NCI-H524 (cell line): Measurements from ENCODE around the gene KIFC3.
"Not testable (repeated sequence)": the region's sequence is repeated elsewhere in the genome, so short reads cannot be mapped to it uniquely, and the experiment has no call there.

Experiments used
- DNase-seq, 2 experiments: peaks; one replicate each; lab custom pipeline; 2025; lab: John Stamatoyannopoulos, UW

Gene KIFC3

DNA sequence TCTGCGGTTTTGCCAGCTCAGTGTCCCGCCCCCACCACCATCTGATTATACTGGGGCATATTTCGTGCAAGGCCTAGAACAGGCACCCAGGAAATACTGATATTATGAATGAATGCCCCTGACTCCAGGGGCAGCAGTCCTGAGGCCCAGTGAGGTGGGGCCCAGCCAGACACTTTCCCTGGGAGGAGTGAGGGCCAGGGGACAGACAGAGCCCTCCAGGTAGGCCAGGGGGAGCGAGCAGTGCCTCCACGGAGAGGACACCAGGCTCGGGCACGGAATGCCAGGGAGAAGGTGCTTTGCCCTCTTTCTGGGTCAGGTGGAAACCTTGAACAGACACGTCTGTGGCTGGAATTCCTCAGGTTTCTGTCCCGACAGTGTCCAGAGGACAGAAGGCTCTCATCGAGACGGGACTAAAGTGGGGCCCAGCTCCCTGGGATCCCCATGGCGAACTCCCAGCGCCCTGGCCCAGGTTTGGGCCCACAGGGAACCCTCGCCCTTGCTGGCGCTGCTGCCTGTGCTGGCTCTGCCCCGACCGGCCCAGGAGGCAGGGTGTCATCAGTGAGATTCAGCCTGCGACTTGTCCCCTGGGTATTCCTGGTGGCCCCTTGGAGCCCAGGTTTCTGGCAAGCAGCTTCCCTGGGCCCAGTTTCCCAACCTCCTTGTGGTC is 62.4 kb downstream of the KIFC3 start:
- DNase-seq = no peak

DNA sequence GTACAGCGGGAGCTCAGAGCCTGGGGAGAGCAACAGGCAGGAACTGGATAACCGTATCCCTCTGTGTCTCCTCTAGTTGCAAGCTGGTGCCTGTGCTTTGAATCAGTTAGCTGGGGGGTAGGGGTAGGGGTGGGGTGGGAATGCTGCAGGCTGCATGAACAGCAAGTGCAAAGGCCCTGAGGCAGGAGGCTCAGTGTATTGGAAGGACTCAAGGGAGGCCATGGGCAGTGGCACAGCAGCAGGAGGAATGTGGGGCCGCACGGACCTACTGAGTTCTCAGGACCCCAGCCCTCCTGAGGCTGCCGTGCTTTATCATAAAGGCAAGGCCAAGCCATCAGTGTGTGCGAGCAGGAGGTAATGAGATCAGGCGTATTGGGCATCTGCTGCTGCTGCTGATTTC is 63.4 kb downstream of the KIFC3 start:
- DNase-seq = no peak

DNA sequence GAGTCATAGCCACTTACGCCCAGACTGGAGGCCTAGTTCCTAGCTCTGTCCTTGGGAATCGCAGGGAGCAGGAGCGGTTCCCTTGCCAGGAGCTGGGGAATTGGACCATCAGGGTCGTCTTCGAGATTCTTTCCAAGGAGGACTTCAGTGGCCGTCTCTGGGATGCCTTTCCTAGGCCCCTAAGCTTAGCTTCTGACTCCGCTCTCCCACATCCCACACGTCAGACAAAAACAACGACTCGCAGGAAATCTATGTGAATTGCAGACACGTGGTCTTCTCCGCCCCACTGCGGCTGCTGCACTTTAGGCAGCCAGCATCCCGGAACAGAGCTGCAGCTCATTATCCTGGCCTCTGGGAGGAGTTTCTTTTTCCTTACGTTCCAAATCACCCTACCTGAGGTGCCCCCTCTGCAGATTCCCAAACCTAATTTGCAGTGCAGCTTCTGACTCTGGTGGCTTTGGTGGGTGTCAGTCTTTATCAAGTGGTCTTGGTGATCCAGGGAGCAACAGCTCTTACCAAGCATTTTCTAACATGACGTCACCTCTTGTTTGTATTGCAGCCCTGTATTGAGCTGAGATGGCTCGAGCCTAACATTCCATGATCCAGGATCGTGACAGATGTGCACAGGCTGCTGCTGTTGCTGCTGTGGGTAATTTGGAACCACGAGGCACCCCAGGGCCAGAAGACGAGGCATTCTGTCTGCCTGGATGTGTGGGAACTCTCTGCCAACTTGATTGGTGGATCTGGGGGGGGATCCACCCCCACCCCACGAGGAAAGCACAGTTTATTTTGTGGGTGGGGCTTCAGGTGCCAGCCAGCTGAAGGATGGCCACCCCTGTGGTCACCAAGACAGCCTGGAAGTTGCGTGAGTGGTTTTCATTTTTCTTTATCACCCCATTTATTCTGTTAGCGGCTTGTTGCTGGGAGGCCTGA is 65.6 kb downstream of the KIFC3 start:
- peak in 1 of 2 experiments; percentile 31 for DNase-seq

DNA sequence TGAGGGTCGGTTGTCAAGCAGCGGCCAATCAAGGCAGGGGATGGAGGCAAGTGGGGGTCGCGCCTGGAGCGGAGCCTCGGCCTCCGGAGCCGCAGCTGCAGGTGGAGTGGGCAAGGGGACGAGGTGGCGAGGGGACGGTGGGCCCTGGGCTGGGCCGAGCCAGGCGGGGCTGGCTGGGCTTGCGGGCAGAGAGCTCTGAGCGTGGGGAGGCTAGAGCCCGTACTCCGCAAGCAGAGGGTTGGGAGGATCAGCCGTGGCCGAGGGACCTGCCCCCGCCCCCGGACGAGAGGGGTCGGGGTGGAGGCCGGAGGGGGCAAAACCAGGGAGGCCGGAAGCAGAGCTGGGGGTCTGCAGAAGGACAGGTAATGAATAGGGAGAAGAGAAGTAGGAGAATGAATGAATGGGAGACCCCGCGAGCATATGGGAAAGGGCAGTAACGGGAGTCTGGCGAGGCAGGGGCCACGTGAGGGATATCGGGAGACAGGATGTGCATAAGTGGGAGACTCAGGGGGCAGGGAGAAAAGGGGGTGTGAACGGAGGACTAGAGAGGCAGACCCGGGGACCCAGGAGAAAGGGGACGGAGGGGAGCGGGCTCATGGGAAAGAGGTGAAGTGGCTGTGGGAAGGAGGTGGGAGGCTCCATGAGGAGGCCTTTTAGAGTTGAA is 66.4 kb downstream of the KIFC3 start, which contains the start of gene KATNB1:
Gene KATNB1 (plus strand): TSS at position 16 of the 664 bp plus-strand sequence. CDS start 1,474 bp downstream, outside the sequence.
- DNase-seq = peak in 1 of 2 experiments; percentile 32

DNA sequence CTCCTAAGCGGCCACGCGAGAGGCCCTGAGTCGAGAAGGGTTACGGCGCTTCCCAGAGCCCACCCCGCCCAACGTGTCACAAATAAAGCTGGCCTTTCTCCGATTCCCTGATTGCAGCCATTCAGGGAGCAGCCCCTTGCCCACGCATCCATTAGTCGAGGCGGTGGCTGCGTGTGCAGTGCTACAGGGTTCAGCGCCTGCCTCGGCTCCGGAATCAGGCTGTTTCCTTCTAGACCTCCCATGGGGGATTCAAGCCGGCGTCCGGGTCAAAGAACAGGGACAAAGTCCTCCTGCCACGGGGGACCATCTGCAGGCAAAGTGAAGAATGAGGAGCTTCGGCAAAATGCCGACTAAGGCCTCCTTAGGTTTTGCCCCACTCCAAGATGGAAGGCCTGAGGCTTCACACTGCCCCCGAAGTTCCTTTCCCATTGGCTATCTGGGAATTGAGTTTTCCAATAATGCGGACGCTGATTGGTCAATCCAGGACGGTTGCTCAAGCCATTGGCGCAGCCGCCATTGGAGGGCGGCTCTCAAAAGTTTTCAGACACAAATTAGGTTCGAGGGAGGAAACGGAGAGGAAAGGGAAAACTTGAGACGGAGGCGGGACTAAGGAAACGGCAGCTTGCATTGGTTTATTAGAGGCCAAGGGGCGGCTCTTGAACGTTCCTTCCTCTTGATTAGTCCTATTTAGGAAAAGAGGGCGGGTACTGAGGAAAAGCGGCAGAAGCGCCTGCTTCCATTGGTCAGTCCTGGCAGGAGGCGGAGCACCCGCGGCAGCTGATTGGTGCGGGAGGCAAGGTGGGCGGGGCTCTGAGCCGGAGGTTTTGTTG is 67.2 kb downstream of the KIFC3 start:
- peak; percentile 100 for DNase-seq

DNA sequence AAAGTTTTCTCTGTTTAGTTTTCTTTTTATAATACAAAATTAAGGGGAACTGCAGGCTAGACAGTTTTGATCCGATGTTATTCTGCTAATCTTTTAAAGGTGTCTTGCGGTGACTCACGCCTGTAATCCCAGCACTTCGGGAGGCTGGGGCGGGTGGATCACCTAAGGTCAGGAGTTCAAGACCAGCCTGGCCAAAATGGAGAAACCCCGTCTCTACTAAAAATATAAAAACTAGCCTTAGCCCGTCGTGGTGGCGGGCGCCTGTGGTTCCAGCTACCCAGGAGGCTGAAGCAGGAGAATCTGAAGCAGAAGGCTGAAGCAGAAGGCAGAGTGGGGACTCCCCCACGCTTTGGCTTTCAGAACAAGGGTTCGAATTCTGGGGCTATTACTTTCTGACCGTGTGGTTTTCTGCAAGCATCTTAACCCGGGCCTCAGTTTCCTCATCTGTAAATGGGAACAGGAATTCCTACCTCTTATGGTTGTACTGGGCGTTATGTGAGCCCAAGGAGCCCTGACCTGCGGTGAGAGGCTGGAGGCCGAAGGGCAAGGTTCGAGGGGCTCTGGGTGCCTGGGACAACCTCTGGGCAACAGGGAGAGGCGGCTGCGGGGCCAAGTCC is 67.9 kb downstream of the KIFC3 start:
- DNase-seq = no peak

DNA sequence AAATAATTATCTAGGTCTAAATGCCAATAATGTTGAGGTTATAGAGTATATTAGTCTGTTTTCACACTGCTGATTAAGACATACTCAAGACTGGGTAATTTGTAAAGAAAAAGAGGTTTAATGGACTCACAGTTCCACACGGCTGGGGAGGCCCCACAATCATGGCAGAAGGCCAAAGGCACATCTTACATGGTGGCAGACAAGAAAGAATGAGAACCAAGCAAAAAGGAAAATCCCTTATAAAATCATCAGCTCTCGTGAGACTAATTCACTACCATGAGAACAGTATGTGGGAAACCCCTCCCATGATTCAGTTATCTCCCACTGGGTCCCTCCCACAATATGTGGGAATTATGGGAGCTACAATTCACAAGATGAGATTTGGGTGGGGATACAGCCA is 69.6 kb downstream of the KIFC3 start:
- no peak for DNase-seq

DNA sequence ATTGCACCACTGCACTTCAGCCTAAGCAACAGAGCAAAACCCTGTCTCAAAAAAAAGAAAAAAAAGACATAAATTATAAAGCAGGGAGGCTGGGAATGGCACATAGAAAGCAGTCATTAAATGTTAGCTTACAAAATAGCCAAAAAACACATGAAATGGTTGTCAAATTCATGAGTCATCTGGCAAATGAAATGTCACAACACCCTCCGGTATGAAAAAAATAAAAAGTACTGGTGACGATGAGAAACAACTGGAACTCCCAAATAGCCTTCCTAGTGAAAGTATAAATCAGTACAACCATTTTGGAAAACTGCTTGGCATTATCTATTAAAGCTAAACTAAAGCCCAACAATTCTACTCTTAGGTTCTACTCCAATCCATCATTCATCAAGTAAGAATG is 70.3 kb downstream of the KIFC3 start:
- DNase-seq = no peak

DNA sequence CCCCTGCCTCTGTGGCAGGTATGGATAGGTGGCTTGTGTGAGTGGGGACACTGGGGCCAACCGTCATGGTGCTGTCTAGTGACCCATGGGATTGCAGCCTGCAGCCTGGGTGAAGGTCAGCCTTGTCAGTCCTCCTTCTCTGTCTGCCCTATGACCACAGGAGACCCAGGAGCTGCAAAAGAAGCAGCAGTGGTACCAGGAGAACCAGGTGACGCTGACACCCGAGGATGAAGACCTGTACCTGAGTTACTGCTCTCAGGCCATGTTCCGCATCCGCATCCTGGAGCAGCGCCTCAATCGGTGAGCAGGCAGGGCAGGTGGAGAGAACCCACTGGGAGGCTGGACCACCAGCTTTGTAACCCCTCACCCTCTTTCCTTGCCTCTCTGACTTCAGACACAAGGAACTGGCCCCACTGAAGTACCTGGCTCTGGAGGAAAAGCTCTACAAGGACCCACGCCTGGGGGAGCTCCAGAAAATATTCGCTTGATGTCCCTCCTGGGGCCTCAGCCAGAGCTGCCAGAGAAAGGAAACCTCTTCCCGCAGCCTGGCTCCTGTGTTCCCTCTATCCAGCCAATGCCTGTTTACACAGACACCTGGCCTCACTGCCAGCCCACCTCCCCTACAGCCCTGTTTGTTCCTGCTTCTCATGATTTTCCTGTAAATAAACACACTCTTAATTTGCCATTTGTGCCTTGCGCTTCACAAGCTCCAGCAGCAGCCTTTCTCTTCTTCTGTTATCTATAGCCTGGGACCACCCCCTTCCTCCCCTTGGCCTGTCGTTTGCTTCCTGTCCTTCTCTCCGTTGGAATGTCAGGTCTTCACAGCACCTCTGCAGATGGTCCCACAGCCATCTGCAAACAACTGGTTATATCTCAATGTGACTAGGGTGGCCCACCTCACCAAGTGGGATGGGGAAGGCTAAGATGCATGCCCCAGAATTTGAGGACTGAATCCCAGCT is 71.2 kb downstream of the KIFC3 start:
- DNase-seq = no peak

DNA sequence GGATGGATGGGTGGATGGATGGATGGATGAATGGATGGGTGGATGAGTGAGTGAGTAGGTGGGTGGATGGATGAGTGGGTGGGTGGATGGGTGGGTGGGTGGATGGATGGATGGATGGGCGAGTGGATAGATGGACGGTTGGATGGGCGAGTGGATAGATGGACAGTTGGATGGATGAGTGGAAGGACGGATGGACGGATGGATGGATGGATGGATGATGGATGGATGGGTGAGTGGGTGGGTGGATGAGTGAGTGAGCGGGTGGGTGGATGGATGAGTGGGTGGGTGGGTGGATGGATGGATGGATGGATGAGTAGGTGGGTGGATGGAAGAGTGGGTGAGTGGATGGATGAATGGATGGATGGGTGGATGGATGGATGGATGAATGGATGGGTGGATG is 72.4 kb downstream of the KIFC3 start:
- DNase-seq = not testable (repeated sequence)

DNA sequence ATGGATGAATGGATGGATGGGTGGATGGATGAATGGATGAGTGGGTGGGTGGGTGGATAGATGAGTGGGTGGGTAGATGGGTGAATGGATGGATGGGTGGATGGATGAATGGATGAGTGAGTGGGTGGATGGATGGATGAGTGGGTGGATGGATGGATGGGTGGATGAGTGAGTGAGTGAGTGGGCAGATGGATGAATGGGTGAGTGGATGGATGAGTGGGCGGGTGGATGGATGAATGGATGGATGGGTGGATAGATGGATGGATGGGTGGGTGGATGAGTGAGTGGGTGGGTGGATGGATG is 73.2 kb downstream of the KIFC3 start:
- no peak for DNase-seq

DNA sequence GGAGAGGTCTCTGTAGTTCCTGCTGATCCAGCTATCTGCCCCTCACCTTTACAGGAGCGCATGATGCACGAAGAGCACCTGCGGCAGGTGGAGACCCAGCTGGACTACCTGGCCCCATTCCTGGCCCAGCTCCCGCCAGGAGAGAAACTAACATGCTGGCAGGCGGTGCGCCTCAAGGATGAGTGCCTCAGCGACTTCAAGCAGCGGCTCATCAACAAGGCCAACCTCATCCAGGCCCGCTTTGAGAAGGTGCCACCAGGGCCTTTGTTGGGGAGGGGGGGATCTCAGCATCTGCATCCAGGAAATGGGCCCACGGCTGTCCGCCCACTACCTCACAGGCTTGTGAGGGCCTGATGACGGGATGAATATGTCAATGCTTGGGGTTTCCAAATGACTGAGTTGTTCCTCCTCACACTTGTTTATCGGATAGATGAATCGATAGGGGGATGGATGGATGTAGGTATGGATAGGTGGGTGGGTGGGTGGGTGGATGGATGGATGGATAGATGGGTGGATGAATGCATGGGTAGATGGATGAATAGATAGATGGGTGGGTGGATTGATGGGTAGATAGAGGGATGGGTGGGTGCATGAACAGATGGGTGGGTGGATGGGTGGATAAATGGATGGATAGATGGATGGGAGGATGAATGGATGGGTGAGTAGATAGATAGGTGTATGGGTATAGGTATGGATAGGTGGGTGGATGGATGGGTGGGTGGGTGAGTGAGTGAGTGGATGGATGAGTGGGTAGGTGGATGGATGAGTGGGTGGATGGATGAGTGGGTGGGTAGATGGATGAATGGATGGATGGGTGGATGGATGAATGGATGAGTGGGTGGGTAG is 73.7 kb downstream of the KIFC3 start:
- no peak for DNase-seq

DNA sequence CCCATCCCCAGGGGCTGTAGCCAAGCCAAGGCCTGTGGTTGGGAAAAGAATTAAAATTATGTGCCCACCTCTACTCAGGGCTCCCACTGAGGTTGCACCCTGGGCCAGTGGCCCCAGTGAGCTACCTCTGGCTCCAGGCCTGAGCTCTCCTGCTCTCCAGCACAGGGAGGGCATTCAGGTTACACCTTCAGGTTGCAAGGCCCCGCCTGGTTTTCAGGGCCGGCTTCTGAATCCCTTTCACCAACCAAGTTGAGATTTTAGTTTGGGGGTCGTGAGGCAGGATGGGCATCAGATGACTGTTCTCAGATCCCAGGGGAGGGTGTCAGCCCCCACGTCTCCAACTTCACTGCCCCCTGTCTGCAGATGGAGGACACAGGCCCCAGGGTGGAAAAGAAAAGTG is 74.7 kb downstream of the KIFC3 start:
- no peak for DNase-seq

DNA sequence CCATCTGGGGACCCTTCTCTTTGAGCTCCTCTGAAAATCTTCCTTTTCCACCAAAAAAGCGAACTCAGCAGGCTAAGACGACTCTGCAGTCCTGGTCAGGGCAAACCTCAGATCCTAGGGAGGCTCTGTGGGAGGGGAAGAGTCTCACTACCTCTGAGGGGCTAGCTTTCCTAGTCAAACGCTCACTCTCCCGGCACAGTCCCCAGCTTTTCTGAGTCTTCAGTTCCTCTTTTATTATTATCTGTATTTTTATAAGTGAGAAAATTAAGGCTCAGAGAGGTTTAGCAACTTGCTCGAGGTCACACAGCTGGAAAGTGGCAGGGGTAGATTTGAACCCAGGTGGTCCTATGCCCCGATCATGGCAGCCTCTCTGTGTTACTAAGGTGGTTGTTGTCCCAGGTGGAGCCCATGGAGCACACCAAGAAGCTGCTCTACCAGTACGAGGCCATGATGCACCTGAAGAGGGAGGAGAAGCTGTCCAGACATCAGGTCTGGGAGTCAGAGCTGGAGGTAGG is 75.8 kb downstream of the KIFC3 start:
- no peak for DNase-seq

DNA sequence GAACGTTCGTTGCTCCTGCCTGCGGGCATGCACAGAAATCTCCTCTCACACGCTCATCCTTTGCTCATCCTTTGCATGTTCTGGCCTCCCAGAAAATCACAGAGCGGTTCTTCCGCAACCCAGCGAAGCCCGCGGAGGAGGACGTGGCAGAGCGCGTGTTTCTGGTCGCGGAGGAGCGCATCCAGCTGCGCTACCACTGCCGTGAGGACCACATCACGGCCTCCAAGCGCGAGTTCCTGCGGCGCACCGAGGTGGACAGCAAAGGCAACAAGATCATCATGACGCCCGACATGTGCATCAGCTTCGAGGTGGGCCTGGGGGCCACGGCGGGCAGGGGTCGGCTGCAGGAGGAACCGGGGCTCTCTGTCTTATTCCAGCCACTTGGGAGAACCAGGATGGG is 76.3 kb downstream of the KIFC3 start:
- DNase-seq = no peak

DNA sequence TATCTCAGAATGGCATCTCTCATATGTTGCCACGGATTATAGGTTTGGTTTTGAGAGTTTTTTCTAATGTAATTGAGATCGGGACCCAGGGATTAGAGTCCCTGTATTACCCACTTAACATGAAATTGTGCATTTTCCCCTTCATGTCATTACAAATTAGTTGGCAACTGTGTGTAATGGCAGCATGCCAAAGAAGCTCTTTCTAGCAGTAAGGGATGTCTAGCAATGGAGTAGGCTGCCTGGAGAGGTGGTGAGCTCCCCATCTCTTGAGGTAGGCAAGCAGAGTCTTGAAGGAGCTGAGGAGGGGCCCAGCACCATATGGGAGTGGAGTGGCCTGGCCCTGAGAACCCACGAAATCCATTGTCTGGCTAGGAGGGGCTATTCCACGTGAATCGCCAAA is 76.7 kb downstream of the KIFC3 start:
- peak; percentile 34 to 51 for DNase-seq

DNA sequence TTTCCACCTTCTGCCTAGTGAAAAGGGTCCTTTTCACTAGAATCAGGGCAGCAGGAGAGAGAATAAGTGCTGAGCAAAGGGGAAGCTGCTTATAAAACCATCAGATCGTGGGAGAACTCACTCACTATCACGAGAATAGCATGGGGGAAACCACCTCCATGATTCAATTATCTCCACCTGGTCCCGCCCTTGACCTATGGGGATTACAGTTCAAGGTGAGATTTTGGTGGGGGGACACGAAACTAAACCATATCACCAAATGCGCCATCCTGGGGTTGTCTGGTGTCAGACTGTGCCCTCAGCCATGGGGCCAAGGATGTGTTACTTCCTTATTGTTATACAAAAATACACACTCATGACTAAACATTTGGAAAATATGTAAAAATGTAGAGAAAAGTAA is 77.1 kb downstream of the KIFC3 start:
- DNase-seq = no peak

DNA sequence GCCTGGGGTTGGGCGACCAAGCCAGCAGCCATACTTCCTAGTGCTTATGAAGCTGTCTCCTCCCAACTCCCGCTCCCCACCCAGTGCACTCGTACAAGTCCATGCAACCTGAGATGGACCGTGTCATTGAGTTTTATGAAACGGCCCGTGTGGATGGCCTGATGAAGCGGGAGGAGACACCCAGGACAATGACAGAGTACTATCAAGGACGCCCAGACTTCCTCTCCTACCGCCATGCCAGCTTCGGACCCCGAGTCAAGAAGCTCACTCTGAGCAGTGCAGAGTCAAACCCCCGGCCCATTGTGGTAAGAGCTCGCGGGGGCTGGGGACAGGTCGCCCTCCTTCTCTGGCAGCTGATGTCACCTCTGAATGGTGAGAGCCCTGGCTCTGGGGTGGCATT is 77.8 kb downstream of the KIFC3 start:
- no peak for DNase-seq

DNA sequence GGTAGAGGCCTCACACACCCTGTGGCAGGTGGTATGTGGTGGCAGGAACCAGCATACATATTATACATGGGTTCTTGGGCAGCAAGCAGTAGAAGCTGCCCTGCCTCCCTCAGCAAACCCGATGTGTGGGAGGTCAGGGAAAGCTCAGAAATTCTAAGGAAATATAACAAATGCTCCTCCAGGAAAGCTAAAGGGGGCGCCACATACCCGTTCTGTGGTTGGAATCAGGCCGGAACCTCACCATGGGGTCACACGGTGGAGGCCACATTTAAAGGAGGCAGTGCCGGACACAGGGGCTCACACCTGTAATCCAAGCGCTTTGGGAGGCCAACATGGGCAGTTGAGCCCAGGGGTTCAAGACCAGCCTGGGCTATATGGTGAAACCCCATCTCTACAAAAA is 79.1 kb downstream of the KIFC3 start:
- DNase-seq = peak in 1 of 2 experiments; percentile 22
